Neural cell (in vitro differentiated cells): Measurements from ENCODE around the gene TMEM40. TPM values are rescaled to one million over a fixed set of nuclear protein-coding genes. Genes with fewer than 3 reads are reported as not detected.

ENCODE experiments used
- H2AFZ ChIP-seq: fragments of 200-600, 300-800 bp; sonication (generic), shearing (Covaris generic); 2 replicates; pipeline ENCODE4 v1.6.0; 2014; ENCODE audit warnings: low read depth, mild to moderate bottlenecking, antibody characterized with exemption, low read length, moderate library complexity
- H3F3A ChIP-seq: fragments of 200-600 bp; shearing (Covaris generic); 2 replicates; pipeline ENCODE4 v1.6.1; 2016; ENCODE audit warnings: mild to moderate bottlenecking, moderate library complexity, mixed read lengths, antibody characterized with exemption, low read length; ENCODE audit not compliant: insufficient read depth, poor library complexity, severe bottlenecking
- H3K27ac ChIP-seq: fragments of 200-600, 300-800 bp; sonication (generic), shearing (Covaris generic); 2 replicates; pipeline ENCODE4 v1.5.1; 2014; ENCODE audit warnings: mild to moderate bottlenecking, low read length, moderate library complexity
- H3K27me3 ChIP-seq: fragments of 300-800, 200-600 bp; sonication (generic), shearing (Covaris generic); 2 replicates; pipeline ENCODE4 v1.6.0; 2014; ENCODE audit warnings: mild to moderate bottlenecking, low read depth, low read length, moderate library complexity; ENCODE audit not compliant: insufficient read depth
- H3K36me3 ChIP-seq: fragments of 300-800, 200-600 bp; sonication (generic), shearing (Covaris generic); 2 replicates; pipeline ENCODE4 v1.5.1; 2014; ENCODE audit warnings: mild to moderate bottlenecking, antibody characterized with exemption, low read length, moderate library complexity; ENCODE audit not compliant: insufficient read depth
- H3K4me2 ChIP-seq: fragments of 300-800, 200-600 bp; sonication (generic), shearing (Covaris generic); 2 replicates; pipeline ENCODE4 v1.6.0; 2014; ENCODE audit warnings: mild to moderate bottlenecking, low read length
- H3K4me3 ChIP-seq: fragments of 300-800, 200-600 bp; sonication (generic), shearing (Covaris generic); 2 replicates; pipeline ENCODE4 v1.5.1; 2014; ENCODE audit warnings: mild to moderate bottlenecking, low read length, moderate library complexity
- H3K79me2 ChIP-seq: fragments of 200-600 bp; shearing (Covaris generic); replicated peaks from 2 replicates; pipeline ENCODE4 v1.6.0; 2014; ENCODE audit warnings: mild to moderate bottlenecking, low read length, moderate library complexity; ENCODE audit not compliant: insufficient read depth
- H3K9ac ChIP-seq: fragments of 300-800, 200-600 bp; sonication (generic), shearing (Covaris generic); 2 replicates; pipeline ENCODE4 v1.6.1; 2016; ENCODE audit warnings: mild to moderate bottlenecking, low read length, mixed read lengths
- H3K9me2 ChIP-seq: fragments of 200-600 bp; shearing (Covaris generic); 2 replicates; pipeline ENCODE4 v1.6.1; 2016; ENCODE audit warnings: mild to moderate bottlenecking, low read length, mixed read lengths; ENCODE audit not compliant: insufficient read depth
- H3K9me3 ChIP-seq: fragments of 200-600, 300-800 bp; sonication (generic), shearing (Covaris generic); 2 replicates; pipeline ENCODE4 v1.6.1; 2016; ENCODE audit warnings: mild to moderate bottlenecking, mixed run types, low read length, moderate library complexity, mixed read lengths
- H4K20me1 ChIP-seq: fragments of 200-600 bp; shearing (Covaris generic); 2 replicates; pipeline ENCODE4 v1.6.1; 2016; ENCODE audit warnings: mild to moderate bottlenecking, mixed run types; ENCODE audit not compliant: insufficient read depth
- EP300 ChIP-seq: fragments of 450-650 bp; conservative IDR thresholded peaks from 2 replicates; pipeline ENCODE4 v1.6.1; 2014; ENCODE audit warnings: antibody characterized with exemption, mild to moderate bottlenecking, moderate library complexity; ENCODE audit not compliant: poor library complexity, severe bottlenecking
- EZH2 ChIP-seq: fragments of 200-600, 300-800 bp; shearing (Covaris generic), sonication (generic); IDR thresholded peaks from 2 replicates; pipeline ENCODE4 v1.6.1; 2014; ENCODE audit warnings: antibody characterized with exemption, low read length, borderline replicate concordance, mild to moderate bottlenecking; ENCODE audit not compliant: insufficient read depth, poor library complexity, severe bottlenecking
- MXI1 ChIP-seq: fragments of 450-650 bp; conservative IDR thresholded peaks from 2 replicates; pipeline ENCODE4 v1.6.1; 2014; ENCODE audit warnings: antibody characterized with exemption, mild to moderate bottlenecking; ENCODE audit not compliant: poor library complexity, severe bottlenecking
- POLR2AphosphoS5 ChIP-seq: IDR thresholded peaks from 2 replicates; pipeline ENCODE4 v1.6.1; 2012
- RAD21 ChIP-seq: fragments of 450-650 bp; conservative IDR thresholded peaks from 2 replicates; pipeline ENCODE4 v1.6.1; 2014; ENCODE audit warnings: antibody characterized with exemption, mild to moderate bottlenecking, moderate library complexity
- SMC3 ChIP-seq: fragments of 450-650 bp; conservative IDR thresholded peaks from 2 replicates; pipeline ENCODE4 v1.6.1; 2014; ENCODE audit warnings: antibody characterized with exemption, mild to moderate bottlenecking, moderate library complexity; ENCODE audit not compliant: poor library complexity
- TAF1 ChIP-seq: IDR thresholded peaks from 2 replicates; pipeline ENCODE4 v1.6.1; 2012; ENCODE audit warnings: low read depth
- polyA plus RNA-seq: library from polyadenylated mRNA; depleted of rRNA; stranded (reverse); fragments of >200 nt; gene quantifications from 2 replicates; pipeline ENCODE4 v1.2.3, GENCODE V29; 2014
- TF ChIP-seq, protein P1 (sequence below): IDR thresholded peaks from 2 replicates; pipeline ENCODE4 v1.6.1; 2012; ENCODE audit warnings: borderline replicate concordance
- TF ChIP-seq, protein P2 (sequence below): fragments of 450-650 bp; IDR thresholded peaks from 2 replicates; pipeline ENCODE4 v1.5.1; 2014; ENCODE audit warnings: antibody characterized with exemption, mild to moderate bottlenecking, moderate library complexity; ENCODE audit not compliant: poor library complexity, severe bottlenecking

Gene TMEM40
- polyA plus RNA-seq, 1 donor from 2014 or later, result not detected

DNA sequence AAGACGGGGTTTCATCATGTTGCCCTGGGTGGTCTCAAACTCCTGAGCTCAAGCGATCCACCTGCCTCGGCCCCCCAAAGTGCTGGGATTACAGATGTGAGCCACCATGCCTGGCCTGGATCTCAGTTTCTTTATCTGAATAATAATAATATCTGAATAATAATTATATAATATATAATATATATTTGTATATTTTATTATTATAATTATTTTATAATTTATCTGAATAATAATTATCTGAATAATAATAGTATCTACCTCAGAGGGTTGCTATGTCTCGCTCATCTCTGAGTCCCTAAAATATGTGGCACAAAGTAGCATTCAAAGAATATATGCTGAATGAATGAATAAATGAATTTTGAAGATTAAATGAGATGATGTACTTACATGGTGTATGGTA is 44.8 kb downstream of the TMEM40 start:
- Histone ChIP-seq H3K9me2 (no peaks in the 10 kb centered on the region), H4K20me1 (no peaks in the 10 kb centered on the region), H3K27ac (no peak overlapping the region), H3F3A (no peaks in the 10 kb centered on the region), H3K4me3 (no peak overlapping the region), H2AFZ (no peak overlapping the region), H3K36me3 (no peaks in the 10 kb centered on the region), H3K9ac (no peak overlapping the region), H3K79me2 (no peaks in the 10 kb centered on the region), H3K27me3 (no peaks in the 10 kb centered on the region), H3K9me3 (no peaks in the 10 kb centered on the region), H3K4me2 (no peak overlapping the region)
- TF ChIP-seq, protein P1, sequence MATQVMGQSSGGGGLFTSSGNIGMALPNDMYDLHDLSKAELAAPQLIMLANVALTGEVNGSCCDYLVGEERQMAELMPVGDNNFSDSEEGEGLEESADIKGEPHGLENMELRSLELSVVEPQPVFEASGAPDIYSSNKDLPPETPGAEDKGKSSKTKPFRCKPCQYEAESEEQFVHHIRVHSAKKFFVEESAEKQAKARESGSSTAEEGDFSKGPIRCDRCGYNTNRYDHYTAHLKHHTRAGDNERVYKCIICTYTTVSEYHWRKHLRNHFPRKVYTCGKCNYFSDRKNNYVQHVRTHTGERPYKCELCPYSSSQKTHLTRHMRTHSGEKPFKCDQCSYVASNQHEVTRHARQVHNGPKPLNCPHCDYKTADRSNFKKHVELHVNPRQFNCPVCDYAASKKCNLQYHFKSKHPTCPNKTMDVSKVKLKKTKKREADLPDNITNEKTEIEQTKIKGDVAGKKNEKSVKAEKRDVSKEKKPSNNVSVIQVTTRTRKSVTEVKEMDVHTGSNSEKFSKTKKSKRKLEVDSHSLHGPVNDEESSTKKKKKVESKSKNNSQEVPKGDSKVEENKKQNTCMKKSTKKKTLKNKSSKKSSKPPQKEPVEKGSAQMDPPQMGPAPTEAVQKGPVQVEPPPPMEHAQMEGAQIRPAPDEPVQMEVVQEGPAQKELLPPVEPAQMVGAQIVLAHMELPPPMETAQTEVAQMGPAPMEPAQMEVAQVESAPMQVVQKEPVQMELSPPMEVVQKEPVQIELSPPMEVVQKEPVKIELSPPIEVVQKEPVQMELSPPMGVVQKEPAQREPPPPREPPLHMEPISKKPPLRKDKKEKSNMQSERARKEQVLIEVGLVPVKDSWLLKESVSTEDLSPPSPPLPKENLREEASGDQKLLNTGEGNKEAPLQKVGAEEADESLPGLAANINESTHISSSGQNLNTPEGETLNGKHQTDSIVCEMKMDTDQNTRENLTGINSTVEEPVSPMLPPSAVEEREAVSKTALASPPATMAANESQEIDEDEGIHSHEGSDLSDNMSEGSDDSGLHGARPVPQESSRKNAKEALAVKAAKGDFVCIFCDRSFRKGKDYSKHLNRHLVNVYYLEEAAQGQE, result no peak
- no peak for TF ChIP-seq TAF1

DNA sequence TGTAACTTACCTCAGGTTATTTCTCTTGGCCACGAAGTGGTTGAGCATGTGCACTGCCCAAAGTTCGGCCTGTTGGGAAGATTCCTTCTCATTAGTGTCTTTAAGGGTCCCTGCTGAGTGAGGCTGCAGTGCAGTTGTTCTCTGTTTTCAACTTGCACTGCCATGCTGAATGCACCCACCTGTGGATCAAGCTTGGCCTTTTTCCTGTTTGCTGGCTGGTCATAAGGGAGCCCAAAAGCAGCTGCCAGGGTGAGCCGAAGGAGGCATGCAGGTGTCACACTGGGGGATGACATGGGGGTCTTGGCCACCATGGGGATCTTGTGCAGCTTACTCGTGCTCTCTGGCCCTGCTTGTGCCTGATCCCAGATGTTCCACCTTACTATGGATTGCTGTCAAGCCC is 49.0 kb downstream of the TMEM40 start:
- Histone ChIP-seq H4K20me1 (no peaks in the 10 kb centered on the region), H3K27me3 (no peaks in the 10 kb centered on the region), H3K4me2 (no peak overlapping the region), H3F3A (no peaks in the 10 kb centered on the region), H3K4me3 (no peak overlapping the region), H3K9me3 (no peaks in the 10 kb centered on the region), H3K9ac (no peak overlapping the region), H3K27ac (no peak overlapping the region), H3K9me2 (no peaks in the 10 kb centered on the region), H2AFZ (no peak overlapping the region), H3K79me2 (no peaks in the 10 kb centered on the region), H3K36me3 (no peaks in the 10 kb centered on the region)
- no peak for TF ChIP-seq POLR2AphosphoS5

DNA sequence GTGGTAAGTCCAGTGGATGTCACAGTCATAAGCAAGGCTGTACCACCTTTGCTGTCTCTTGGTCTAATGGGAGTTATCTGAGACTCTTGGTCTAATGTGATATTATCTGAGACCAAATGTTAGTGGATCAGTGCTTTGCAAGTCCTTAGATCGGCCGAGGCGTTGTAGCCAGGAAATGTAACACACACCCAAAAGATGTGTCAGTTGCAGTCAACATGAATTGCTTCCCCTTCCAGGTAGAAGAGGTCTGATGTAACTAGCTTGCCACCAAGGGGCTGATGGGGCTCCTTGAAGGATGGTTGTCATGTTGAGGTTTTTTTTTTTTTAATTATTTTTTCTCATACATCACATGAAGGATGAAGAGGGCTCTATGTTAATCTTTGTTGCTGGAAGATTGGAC is 49.7 kb downstream of the TMEM40 start:
- no peak overlapping the region for H2AFZ ChIP-seq
- no peaks in the 10 kb centered on the region for H3K36me3 ChIP-seq
- H3F3A ChIP-seq, result no peaks in the 10 kb centered on the region
- H3K79me2 ChIP-seq, result no peaks in the 10 kb centered on the region
- TF ChIP-seq EP300, result no peak
- no peak for TF ChIP-seq RAD21
- TF ChIP-seq EZH2, result no peak
- TF ChIP-seq, protein P2, sequence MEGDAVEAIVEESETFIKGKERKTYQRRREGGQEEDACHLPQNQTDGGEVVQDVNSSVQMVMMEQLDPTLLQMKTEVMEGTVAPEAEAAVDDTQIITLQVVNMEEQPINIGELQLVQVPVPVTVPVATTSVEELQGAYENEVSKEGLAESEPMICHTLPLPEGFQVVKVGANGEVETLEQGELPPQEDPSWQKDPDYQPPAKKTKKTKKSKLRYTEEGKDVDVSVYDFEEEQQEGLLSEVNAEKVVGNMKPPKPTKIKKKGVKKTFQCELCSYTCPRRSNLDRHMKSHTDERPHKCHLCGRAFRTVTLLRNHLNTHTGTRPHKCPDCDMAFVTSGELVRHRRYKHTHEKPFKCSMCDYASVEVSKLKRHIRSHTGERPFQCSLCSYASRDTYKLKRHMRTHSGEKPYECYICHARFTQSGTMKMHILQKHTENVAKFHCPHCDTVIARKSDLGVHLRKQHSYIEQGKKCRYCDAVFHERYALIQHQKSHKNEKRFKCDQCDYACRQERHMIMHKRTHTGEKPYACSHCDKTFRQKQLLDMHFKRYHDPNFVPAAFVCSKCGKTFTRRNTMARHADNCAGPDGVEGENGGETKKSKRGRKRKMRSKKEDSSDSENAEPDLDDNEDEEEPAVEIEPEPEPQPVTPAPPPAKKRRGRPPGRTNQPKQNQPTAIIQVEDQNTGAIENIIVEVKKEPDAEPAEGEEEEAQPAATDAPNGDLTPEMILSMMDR, result no peak
- TF ChIP-seq, protein P1, result no peak
- no peak for TF ChIP-seq POLR2AphosphoS5
- no peak for TF ChIP-seq TAF1
- TF ChIP-seq MXI1, result no peak
- no peak for TF ChIP-seq SMC3
- H3K27me3 ChIP-seq, result no peaks in the 10 kb centered on the region
- H3K9me2 ChIP-seq, result no peaks in the 10 kb centered on the region
- H3K9ac ChIP-seq, result no peak overlapping the region
- H3K4me2 ChIP-seq, result no peak overlapping the region
- no peaks in the 10 kb centered on the region for H4K20me1 ChIP-seq
- H3K4me3 ChIP-seq, result no peak overlapping the region
- no peak overlapping the region for H3K27ac ChIP-seq
- no peaks in the 10 kb centered on the region for H3K9me3 ChIP-seq
